Muscle layer of colon (tissue), 2 donors: ENCODE data around the gene NFKBIE.

Experiments
- H3K27ac ChIP-seq: one replicate; pipeline ENCODE4 v1.7.0; 2013; ENCODE audit warnings: low read depth, mild to moderate bottlenecking, low read length, moderate library complexity
- H3K27me3 ChIP-seq, 2 donors: one replicate each; pipeline ENCODE4 v1.7.0; 2013; ENCODE audit warnings: low read length in 2 of 2, mild to moderate bottlenecking in 2 of 2; ENCODE audit not compliant: insufficient read depth in 2 of 2, control insufficient read depth in 1 of 2
- H3K36me3 ChIP-seq: one replicate; pipeline ENCODE4 v1.7.0; 2013; ENCODE audit warnings: mild to moderate bottlenecking, low read length; ENCODE audit not compliant: insufficient read depth
- H3K4me1 ChIP-seq: one replicate; pipeline ENCODE4 v1.7.0; 2013; ENCODE audit warnings: mild to moderate bottlenecking, low read length; ENCODE audit not compliant: insufficient read depth
- H3K4me3 ChIP-seq, 2 donors: one replicate each; pipeline ENCODE4 v1.7.0; 2013; ENCODE audit warnings: low read length in 2 of 2, low read depth in 1 of 2, mild to moderate bottlenecking in 1 of 2, moderate library complexity in 1 of 2
- H3K9ac ChIP-seq: one replicate; pipeline ENCODE4 v1.7.0; 2013; ENCODE audit warnings: low read length
- H3K9me3 ChIP-seq: one replicate; pipeline ENCODE4 v1.7.0; 2013; ENCODE audit warnings: mild to moderate bottlenecking, low read length
- donor health status: abdominal sarcoma.
- donor health status: Adenocarcinoma of cecum.

NFKBIE gene

DNA sequence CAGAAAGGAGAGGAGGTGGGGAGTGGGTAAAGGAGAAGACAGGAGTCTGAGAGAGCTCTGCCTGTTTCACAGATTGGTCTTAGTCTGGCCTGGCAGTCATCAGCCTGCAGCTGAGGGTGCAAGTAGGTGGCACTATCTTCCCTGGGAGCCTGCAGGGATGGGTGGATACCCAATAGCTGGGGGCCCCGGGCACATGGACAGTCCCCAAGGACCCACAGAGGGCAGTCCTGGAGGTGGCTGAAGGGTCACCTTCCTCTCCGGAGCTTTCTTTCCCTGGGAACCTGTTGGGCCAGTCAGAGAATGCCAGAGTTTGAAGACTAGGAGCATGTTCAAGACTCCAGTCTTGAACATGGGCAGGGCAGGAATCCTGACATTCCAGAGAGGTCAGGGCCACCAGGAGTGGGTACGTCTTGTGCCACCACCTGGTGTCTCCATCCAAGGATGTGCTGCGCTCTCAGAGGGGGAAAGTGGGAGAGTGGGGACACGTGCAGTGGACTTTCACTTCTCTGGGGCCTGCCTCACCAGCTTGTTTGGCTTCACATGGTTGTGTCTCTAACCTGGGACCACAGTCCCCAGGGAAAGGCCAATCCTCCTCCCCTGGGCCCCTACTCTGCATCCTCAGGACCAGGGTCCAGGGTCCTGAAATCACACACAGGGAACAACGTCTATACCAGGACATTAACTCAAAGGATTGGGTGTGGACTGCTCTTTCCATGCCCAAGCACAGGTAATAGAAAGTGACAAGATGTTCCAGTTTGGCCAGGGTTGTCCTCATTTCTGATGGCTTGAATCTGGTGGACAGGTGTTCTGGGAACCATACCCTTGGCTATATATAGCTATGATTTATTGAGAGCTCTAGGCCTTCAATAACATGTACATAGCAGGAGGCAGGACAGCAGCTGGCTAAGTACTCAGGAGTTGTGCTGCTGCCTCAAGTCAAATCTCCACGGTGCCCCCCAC lies 29.8 kb upstream of the NFKBIE start:
- peaks cover 34 to 65% of the 10 kb centered on the region in 2 donors for H3K27me3 ChIP-seq
- no peaks in the 10 kb centered on the region for H3K9me3 ChIP-seq
- H3K27ac ChIP-seq = no peak overlapping the region

DNA sequence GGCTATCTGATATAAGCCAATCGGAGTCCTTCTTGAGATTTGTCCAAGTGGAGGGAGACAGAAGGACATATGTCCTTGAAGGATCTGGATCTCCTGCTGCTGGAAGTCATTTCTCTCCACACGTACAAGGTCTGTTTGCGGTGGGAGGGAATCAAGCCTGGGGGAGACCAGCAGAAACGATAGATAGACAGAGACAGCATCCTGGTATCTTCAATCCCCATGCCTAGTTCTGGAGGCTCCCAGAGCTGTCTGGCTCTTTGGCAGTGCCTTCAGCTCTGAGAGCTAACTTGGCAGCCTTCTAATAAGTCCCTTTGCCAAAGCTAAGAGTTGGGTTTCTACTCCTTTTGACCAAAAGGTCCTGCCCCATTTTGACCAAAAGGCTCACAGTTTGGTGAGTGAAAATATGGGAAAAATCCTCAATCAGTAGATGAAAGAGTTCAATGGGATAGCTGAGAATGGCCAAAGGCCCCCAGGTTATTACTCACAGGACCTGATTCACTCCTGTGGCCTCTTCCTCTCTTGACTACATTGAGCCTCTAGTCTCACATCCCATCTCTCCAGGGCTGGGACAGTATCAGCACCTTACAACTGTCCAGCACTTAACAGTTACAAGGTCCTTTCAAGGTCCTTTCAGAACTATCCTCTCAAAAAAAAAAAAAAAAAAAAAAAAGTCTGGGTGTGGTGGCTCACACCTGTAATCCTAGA lies 27.5 kb upstream of the NFKBIE start:
- Histone ChIP-seq H3K4me3 (no peak overlapping the region), H3K36me3 (no peaks in the 10 kb centered on the region), H3K4me1 (peaks cover 4% of the 10 kb centered on the region), H3K9ac (no peak overlapping the region), H3K9me3 (no peaks in the 10 kb centered on the region), H3K27me3 (peaks cover 27 to 70% of the 10 kb centered on the region in 2 donors), H3K27ac (no peak overlapping the region)

More for the DNA sequence above, 29.8 kb upstream of the NFKBIE start:
- Histone ChIP-seq H3K4me3 (no peak overlapping the region), H3K36me3 (peaks cover under 1% of the 10 kb centered on the region), H3K9ac (no peak overlapping the region), H3K4me1 (peaks cover 4% of the 10 kb centered on the region)

DNA sequence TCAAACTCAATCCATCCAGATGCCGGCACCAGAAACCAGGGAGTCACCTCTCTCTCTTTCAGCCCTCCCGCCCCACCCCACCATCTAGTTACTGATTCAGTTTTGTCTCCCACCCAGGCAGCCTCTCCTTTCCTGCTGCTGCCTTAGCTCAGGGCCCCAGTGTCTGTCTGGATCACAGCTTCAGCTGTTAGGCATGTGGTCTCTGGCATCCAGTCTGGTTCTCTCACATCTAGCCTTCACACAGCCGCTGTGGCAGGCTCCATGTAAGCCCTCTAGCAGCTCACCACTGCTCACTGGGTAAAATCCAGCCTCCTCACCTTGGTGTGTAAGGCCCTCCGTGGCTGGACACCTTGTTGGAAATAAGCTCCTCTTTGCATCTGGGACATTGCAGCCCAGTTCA lies 26.5 kb upstream of the NFKBIE start:
- Histone ChIP-seq H3K4me1 (peaks cover under 1% of the 10 kb centered on the region), H3K27ac (no peak overlapping the region), H3K9me3 (no peaks in the 10 kb centered on the region), H3K9ac (no peak overlapping the region), H3K4me3 (no peak overlapping the region), H3K27me3 (peaks cover 21 to 66% of the 10 kb centered on the region in 2 donors), H3K36me3 (no peaks in the 10 kb centered on the region)

- H3K9me3 ChIP-seq = no peaks in the 10 kb centered on the region
- H3K9ac ChIP-seq = no peak overlapping the region
- H3K36me3 ChIP-seq = no peaks in the 10 kb centered on the region
- no peaks in the 10 kb centered on the region for H3K4me1 ChIP-seq
- H3K4me3 ChIP-seq = no peak overlapping the region
- peaks cover 2 to 49% of the 10 kb centered on the region in 2 donors for H3K27me3 ChIP-seq
- H3K27ac ChIP-seq = no peak overlapping the region
Measured at GRCh38 chr6:44289726-44290260, 24.4 kb upstream of the NFKBIE start.

GRCh38 chr6:44286747-44287146 lies 21.4 kb upstream of the NFKBIE start:
- H3K27ac ChIP-seq = no peak overlapping the region
- no peaks in the 10 kb centered on the region for H3K4me1 ChIP-seq
- H3K9ac ChIP-seq = no peak overlapping the region
- peaks cover 0 to 29% of the 10 kb centered on the region in 2 donors for H3K27me3 ChIP-seq
- no peak overlapping the region for H3K4me3 ChIP-seq
- no peaks in the 10 kb centered on the region for H3K9me3 ChIP-seq
- H3K36me3 ChIP-seq = no peaks in the 10 kb centered on the region

GRCh38 chr6:44286285-44286565 lies 20.9 kb upstream of the NFKBIE start:
- peaks cover 0 to 24% of the 10 kb centered on the region in 2 donors for H3K27me3 ChIP-seq
- H3K27ac ChIP-seq = no peak overlapping the region
- no peak overlapping the region for H3K4me3 ChIP-seq
- H3K9me3 ChIP-seq = no peaks in the 10 kb centered on the region
- no peaks in the 10 kb centered on the region for H3K36me3 ChIP-seq
- no peaks in the 10 kb centered on the region for H3K4me1 ChIP-seq
- H3K9ac ChIP-seq = no peak overlapping the region

DNA sequence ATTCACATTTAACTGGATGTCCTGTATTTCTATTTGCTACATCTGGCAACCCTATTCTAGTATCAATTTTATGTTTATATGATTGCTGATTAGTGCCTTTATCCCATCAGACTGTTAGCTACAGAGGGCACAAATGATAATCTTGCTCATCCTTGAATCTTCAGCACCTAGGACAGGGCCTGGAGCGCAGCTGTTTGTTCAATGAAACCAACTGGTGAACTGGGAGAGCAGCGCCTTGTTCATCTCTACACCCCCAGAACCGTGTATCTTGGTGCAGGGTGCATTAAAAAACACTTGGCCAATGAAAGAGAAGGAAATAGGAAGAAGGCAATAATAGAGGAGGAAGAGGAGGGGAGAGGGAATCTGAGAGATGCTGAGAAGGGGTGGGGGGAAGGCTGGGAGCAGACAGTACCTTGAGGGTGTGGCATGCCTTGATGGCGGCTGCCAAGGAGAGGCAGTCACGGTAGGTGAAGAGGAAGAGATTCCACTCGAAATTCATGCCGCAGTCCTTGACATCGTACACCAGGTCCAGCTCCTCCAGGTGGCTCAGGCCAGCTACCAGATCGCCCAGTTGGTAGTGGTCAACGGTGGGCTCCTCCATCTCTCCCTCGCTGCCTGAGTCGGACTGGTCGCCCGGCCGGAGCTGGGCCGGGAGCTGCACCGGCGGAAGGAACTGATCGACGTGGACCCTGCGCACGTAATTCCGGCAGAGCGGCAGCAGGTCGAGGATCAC lies 20.4 kb upstream of the NFKBIE start:
- H3K4me1 ChIP-seq = no peaks in the 10 kb centered on the region
- no peaks in the 10 kb centered on the region for H3K36me3 ChIP-seq
- H3K9ac ChIP-seq = no peak overlapping the region
- H3K4me3 ChIP-seq = no peak overlapping the region
- no peak overlapping the region for H3K27ac ChIP-seq
- H3K9me3 ChIP-seq = no peaks in the 10 kb centered on the region
- H3K27me3 ChIP-seq = peaks cover 0 to 20% of the 10 kb centered on the region in 2 donors

DNA sequence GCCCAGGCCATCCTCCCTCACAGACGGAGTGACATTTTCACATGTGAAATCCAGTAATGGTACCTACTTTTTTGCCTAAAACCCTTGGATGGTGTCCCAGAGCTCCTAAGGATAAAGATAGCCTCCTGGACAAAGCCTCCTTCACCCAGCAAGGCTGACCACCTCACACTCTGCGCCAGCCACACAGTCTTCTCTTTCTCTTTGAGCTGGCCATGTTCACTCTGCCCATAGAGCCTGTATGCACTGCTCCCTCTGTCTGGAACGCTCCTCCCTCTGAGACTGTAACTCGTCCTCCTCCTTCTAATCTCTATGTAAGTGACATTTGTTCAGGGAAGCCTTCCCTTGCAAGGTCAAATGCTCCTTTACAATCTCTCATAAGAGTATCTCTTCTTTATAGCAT lies 19.5 kb upstream of the NFKBIE start:
- Histone ChIP-seq H3K27ac (no peak overlapping the region), H3K36me3 (no peaks in the 10 kb centered on the region), H3K9me3 (no peaks in the 10 kb centered on the region), H3K4me3 (no peak overlapping the region), H3K27me3 (peaks cover 0 to 15% of the 10 kb centered on the region in 2 donors), H3K4me1 (no peaks in the 10 kb centered on the region), H3K9ac (no peak overlapping the region)

DNA sequence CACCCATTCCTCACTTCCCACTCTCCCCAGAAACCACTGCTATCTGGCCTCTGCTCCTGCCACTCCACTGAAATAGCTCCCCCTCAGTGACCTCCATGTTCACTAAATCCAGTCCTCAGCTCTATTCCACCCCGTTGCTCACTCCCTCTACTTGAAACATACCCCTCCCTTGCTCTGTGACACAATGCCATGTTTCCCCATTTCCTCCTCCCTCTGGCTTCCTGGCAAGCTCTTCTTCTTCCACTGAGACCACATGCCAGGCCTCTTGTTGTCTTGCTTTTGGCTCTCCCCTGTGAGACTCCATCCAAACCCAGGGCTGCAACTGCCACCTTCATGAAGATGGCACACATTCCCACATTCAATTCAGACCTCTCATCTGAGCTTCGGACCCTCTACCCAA lies 18.8 kb upstream of the NFKBIE start:
- H3K27me3 ChIP-seq = peaks cover 0 to 8% of the 10 kb centered on the region in 2 donors
- no peak overlapping the region for H3K9ac ChIP-seq
- H3K36me3 ChIP-seq = no peaks in the 10 kb centered on the region
- no peaks in the 10 kb centered on the region for H3K9me3 ChIP-seq
- no peaks in the 10 kb centered on the region for H3K4me1 ChIP-seq
- H3K27ac ChIP-seq = no peak overlapping the region
- H3K4me3 ChIP-seq = no peak overlapping the region

DNA sequence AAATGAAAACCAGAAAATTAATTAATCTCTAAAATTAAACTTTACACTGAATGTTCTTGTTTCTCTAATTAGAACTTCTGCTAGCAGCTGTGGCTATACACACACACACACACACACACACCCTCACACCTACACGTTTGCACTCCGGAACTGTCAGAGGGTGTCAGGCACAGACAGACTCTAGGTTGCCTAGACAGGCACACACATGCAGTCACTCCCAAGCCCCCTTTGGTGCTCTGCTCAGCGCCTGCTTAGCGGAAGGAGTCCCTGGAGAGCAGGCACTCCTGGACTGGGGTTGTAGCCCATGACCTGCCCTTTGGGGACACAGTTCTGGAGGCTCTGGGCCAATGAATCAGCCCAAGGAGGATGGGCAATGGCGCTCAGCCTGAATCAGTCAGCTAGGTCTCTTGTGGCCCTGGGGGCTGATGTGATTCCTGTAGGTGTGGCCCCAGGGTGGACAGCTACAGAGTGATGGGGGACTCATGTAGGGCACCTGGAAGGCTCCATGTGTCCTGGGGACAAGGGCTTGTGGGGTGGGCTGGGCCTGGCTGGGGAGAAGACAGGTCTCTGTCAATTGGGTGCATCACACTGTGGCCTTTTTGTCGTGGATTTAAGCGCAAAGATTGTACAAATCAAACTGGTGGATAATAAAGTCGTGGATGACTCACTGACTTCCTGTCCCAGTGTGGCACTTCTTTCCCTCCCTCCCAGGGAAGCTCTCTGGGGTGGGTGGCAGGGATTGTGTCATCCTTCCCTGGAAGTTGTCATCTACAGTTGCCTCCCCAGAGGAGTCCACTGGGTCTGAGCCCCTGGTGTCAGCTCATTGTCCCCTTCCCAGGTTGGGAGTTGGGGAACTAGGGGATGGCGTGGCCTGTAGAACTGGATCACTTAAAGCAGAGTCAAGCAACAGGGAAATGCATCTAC lies 13.7 kb upstream of the NFKBIE start:
- Histone ChIP-seq H3K9me3 (no peaks in the 10 kb centered on the region), H3K27me3 (peaks cover 4 to 39% of the 10 kb centered on the region in 2 donors), H3K9ac (no peak overlapping the region), H3K4me3 (no peak overlapping the region), H3K36me3 (no peaks in the 10 kb centered on the region), H3K4me1 (no peaks in the 10 kb centered on the region), H3K27ac (no peak overlapping the region)
